WERI-Rb-1 (cell line): ENCODE data around the gene IL1RAPL2.

Experiments used
- DNase-seq: peaks from one replicate; pipeline ENCODE4 v3.0.0-alpha.2; 2020
- H3K27ac ChIP-seq: fragments of 250-450 bp; sonication (Bioruptor Pico); 2 replicates; pipeline ENCODE4 v1.5.1; 2020; ENCODE audit warnings: mild to moderate bottlenecking, moderate library complexity
- H3K27me3 ChIP-seq: fragments of 250-450 bp; sonication (Bioruptor Pico); 2 replicates; pipeline ENCODE4 v1.5.1; 2021; ENCODE audit warnings: mild to moderate bottlenecking, low read depth, moderate library complexity; ENCODE audit not compliant: insufficient read depth, severe bottlenecking
- H3K36me3 ChIP-seq: fragments of 250-450 bp; sonication (Bioruptor Pico); 2 replicates; pipeline ENCODE4 v1.5.1; 2020; ENCODE audit warnings: mild to moderate bottlenecking, moderate library complexity
- H3K4me3 ChIP-seq: 2 replicates; pipeline ENCODE4 v1.5.1; 2011; ENCODE audit warnings: low read depth, mild to moderate bottlenecking, control low read depth, low read length
- H3K9me3 ChIP-seq: fragments of 250-450 bp; sonication (Bioruptor Pico); 2 replicates; pipeline ENCODE4 v1.5.1; 2021; ENCODE audit warnings: mild to moderate bottlenecking, moderate library complexity; ENCODE audit not compliant: severe bottlenecking
- TF ChIP-seq, protein P1 (sequence below): IDR thresholded peaks from 2 replicates; pipeline ENCODE4 v1.5.1; 2011; ENCODE audit warnings: low read depth, mild to moderate bottlenecking, control low read depth, inconsistent platforms, low read length

Gene IL1RAPL2

DNA sequence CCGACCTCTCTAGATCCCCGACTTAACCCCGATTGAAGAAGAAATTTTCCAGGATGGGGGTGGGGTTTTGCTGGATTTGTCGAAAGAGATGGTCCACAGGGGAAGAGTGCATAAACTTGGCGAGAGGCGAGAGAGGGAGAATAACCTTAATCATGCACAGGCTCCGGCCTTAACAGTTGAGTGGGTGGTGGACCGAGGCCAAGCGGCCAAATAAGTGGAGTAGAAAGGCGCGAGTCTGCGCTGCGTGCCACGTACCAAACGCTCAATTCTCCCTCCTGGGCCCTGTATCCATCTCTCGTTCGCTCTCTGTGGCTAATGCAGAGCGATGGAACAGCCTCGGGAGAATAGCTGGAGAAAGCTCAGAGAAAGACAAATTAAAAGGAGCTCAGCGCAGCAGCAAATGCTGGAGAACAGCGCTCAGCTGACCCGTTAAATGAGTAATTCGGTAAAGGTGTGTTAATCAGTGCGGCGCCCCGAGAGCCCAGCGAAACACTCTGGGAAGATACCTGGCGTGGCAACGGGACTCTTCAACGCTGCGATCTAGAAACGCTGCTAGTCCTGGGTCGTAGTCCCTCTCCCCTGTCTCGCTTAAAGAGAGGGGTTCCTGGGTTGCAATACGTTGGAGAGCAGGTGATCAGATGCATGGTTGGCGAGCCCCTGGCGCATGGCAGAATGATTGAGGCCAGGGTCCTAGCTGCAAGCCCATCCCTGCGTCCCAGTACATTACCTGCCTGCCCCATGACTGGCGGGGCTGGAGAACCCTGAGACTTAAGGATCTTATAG, 887 bp upstream of the IL1RAPL2 start:
- TF ChIP-seq, protein P1, sequence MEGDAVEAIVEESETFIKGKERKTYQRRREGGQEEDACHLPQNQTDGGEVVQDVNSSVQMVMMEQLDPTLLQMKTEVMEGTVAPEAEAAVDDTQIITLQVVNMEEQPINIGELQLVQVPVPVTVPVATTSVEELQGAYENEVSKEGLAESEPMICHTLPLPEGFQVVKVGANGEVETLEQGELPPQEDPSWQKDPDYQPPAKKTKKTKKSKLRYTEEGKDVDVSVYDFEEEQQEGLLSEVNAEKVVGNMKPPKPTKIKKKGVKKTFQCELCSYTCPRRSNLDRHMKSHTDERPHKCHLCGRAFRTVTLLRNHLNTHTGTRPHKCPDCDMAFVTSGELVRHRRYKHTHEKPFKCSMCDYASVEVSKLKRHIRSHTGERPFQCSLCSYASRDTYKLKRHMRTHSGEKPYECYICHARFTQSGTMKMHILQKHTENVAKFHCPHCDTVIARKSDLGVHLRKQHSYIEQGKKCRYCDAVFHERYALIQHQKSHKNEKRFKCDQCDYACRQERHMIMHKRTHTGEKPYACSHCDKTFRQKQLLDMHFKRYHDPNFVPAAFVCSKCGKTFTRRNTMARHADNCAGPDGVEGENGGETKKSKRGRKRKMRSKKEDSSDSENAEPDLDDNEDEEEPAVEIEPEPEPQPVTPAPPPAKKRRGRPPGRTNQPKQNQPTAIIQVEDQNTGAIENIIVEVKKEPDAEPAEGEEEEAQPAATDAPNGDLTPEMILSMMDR, result no peak
- H3K27ac ChIP-seq, result no peak overlapping the region
- no peaks in the 10 kb centered on the region for H3K36me3 ChIP-seq
- no peak for DNase-seq
- H3K27me3 ChIP-seq, result peaks cover 65% of the 10 kb centered on the region
- H3K4me3 ChIP-seq, result no peak overlapping the region
- no peaks in the 10 kb centered on the region for H3K9me3 ChIP-seq

DNA sequence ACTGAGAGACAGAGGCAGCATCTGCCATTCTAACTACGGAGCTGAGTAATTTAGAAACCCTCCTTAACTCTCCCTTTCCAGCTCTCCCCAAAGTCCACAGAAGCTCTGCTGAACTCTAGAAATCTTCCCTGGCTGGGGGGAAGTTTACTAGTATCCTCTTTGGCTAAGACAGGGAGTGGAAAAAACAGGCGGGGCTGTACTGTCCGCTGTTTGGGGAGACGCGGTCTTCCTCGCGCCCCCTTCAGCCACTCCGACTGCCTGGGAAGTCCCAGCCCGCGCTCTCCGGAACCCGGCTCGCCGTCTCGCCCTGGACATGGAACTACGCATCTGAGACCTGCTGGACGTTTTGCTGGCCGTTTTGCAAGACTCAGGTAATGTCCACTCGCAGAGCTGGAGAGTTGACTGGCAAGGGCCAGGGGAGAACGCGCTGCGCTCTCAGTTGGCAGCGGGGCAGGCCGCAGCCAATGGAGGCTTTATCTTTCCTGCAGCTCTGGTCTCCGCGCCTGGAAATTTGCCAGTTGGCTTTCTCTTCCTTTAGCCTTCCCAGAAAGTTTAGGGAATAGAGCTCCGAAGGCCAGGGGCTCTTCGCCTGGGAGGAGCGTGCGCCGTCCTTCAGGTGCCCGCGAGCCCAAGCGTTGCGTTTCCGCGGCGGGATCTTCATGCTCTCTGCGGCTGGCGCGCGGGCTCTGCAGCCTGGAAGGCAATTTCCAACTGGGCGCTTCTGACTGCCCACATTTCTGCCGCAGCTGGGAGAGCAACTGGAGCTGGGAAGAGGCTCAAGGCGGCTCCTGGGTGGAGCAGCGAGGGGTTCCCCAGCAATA, 892 bp downstream of the IL1RAPL2 start:
- Histone ChIP-seq H3K36me3 (no peaks in the 10 kb centered on the region), H3K27me3 (peaks cover 68% of the 10 kb centered on the region), H3K4me3 (no peak overlapping the region), H3K9me3 (no peaks in the 10 kb centered on the region), H3K27ac (no peak overlapping the region)
- TF ChIP-seq, protein P1, result no peak
- DNase-seq, result no peak

DNA sequence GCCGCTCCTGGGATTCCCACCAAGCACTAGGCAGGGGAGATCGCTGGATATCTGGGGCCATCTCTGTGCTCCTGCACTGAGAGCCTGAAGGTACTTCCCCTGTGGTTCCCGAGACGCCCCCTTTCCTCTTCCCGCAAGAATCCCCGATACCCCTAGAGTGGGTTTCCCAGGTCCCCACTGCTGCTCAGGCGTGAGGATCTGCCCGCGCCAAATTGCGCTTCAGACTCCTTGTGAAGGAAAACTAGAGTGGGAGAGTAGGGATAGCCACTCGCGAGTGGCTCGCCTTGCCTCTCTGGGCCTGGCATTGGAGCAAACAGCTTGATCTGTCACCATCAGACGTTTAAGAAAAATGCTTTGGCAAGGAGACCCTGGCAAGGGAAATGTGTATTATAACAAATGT, 1.5 kb downstream of the IL1RAPL2 start:
- no peak for DNase-seq
- Histone ChIP-seq H3K4me3 (no peak overlapping the region), H3K36me3 (no peaks in the 10 kb centered on the region), H3K27me3 (peaks cover 68% of the 10 kb centered on the region), H3K27ac (no peak overlapping the region), H3K9me3 (no peaks in the 10 kb centered on the region)
- TF ChIP-seq, protein P1, result no peak

- peaks cover 71% of the 10 kb centered on the region for H3K27me3 ChIP-seq
- no peak overlapping the region for H3K4me3 ChIP-seq
- TF ChIP-seq, protein P1, result no peak
- DNase-seq, result no peak
- H3K9me3 ChIP-seq, result no peaks in the 10 kb centered on the region
- no peaks in the 10 kb centered on the region for H3K36me3 ChIP-seq
- H3K27ac ChIP-seq, result no peak overlapping the region
Observed at GRCh38 chrX:104568304-104568915, 2.4 kb downstream of the IL1RAPL2 start.

DNA sequence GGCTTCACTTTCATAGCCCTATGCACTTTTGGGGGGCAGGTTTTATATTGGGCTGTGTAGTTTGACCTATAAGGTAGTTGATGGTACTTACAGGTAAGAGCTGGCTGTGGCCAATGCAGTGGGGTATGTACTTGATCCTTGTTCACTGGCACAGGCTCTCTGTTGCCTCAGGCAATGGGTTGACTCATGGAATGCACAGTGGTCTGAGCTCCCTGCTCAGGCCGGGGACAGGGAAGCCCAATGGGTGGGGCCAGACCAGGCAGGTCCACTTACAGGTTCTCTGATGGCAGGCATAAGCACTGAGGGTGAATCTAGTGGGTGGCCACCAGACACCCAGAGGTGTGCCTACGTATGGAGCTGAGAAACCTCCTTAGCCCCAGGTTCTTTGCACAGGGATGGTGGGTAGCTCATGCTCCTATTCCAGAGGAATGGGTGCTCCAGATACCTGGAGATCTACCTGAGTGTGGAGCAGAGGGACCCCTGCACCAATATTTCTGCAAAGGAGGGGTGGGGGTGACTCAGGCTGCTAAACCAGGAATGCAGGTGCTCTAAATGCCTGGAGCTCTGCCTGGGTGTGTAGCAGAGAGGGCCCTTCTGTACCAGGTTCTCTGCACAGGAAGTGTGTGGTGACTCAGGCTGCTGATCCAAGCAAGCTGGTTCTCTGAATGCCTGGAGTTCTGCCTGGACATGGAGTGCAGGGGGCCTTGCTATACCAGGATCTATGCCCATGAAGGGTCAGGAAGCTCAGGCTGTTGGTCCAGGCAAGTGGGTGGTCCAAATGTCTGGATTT, 52.3 kb downstream of the IL1RAPL2 start:
- Histone ChIP-seq H3K27me3 (peaks cover 9% of the 10 kb centered on the region), H3K9me3 (no peaks in the 10 kb centered on the region), H3K36me3 (no peaks in the 10 kb centered on the region), H3K4me3 (no peak overlapping the region), H3K27ac (no peak overlapping the region)
- DNase-seq, result no peak
- TF ChIP-seq, protein P1, result no peak
